Activated naive CD4-positive, alpha-beta T cell treated with anti-CD3 and anti-CD28 coated beads, Interleukin-2, amount 50 U/mL, for 24 hours (primary cell): ENCODE results near the gene AHSG.

ENCODE experiments used
- H3K27ac Mint-ChIP-seq: one replicate; pipeline ENCODE4 v1.8.0; 2021; ENCODE audit warnings: mild to moderate bottlenecking, mixed read lengths
- H3K27me3 Mint-ChIP-seq: one replicate; pipeline ENCODE4 v1.8.0; 2021; ENCODE audit warnings: mixed read lengths
- H3K36me3 Mint-ChIP-seq: one replicate; pipeline ENCODE4 v1.8.0; 2021; ENCODE audit warnings: mixed read lengths
- H3K4me1 Mint-ChIP-seq: one replicate; pipeline ENCODE4 v1.8.0; 2021; ENCODE audit warnings: mixed read lengths
- H3K4me3 Mint-ChIP-seq: one replicate; pipeline ENCODE4 v1.8.0; 2021; ENCODE audit warnings: mild to moderate bottlenecking, mixed read lengths
- H3K9me3 Mint-ChIP-seq: one replicate; pipeline ENCODE4 v1.8.0; 2021; ENCODE audit warnings: mixed read lengths

The AHSG gene

GRCh38 chr3:186640473-186640818 is 27.6 kb downstream of the AHSG start:
- Mint-ChIP-seq H3K9me3 (no peaks in the 10 kb centered on the region), H3K36me3 (no peaks in the 10 kb centered on the region), H3K27me3 (peaks cover 4% of the 10 kb centered on the region), H3K27ac (no peak overlapping the region), H3K4me1 (no peaks in the 10 kb centered on the region), H3K4me3 (no peak overlapping the region)

- H3K9me3 Mint-ChIP-seq = no peaks in the 10 kb centered on the region
- H3K4me3 Mint-ChIP-seq = no peak overlapping the region
- no peaks in the 10 kb centered on the region for H3K36me3 Mint-ChIP-seq
- H3K4me1 Mint-ChIP-seq = no peaks in the 10 kb centered on the region
- H3K27ac Mint-ChIP-seq = no peak overlapping the region
- H3K27me3 Mint-ChIP-seq = peaks cover 4% of the 10 kb centered on the region
These were observed 28.1 kb downstream of the AHSG start for GRCh38 chr3:186640929-186641328.

- Mint-ChIP-seq H3K27me3 (no peaks in the 10 kb centered on the region), H3K9me3 (no peaks in the 10 kb centered on the region), H3K4me1 (no peaks in the 10 kb centered on the region), H3K36me3 (no peaks in the 10 kb centered on the region), H3K4me3 (no peak overlapping the region), H3K27ac (no peak overlapping the region)
These were observed 29.2 kb downstream of the AHSG start for GRCh38 chr3:186642014-186642413.

GRCh38 chr3:186643493-186643892 is 30.6 kb downstream of the AHSG start:
- H3K4me3 Mint-ChIP-seq = no peak overlapping the region
- no peaks in the 10 kb centered on the region for H3K27me3 Mint-ChIP-seq
- no peaks in the 10 kb centered on the region for H3K36me3 Mint-ChIP-seq
- no peaks in the 10 kb centered on the region for H3K9me3 Mint-ChIP-seq
- no peaks in the 10 kb centered on the region for H3K4me1 Mint-ChIP-seq
- H3K27ac Mint-ChIP-seq = no peak overlapping the region

- no peaks in the 10 kb centered on the region for H3K9me3 Mint-ChIP-seq
- no peaks in the 10 kb centered on the region for H3K4me1 Mint-ChIP-seq
- no peak overlapping the region for H3K27ac Mint-ChIP-seq
- no peaks in the 10 kb centered on the region for H3K36me3 Mint-ChIP-seq
- H3K27me3 Mint-ChIP-seq = no peaks in the 10 kb centered on the region
- no peak overlapping the region for H3K4me3 Mint-ChIP-seq
These were observed 31.8 kb downstream of the AHSG start for GRCh38 chr3:186644683-186645082.

GRCh38 chr3:186646106-186646505 is 33.2 kb downstream of the AHSG start:
- H3K4me1 Mint-ChIP-seq = no peaks in the 10 kb centered on the region
- no peak overlapping the region for H3K27ac Mint-ChIP-seq
- H3K36me3 Mint-ChIP-seq = no peaks in the 10 kb centered on the region
- H3K9me3 Mint-ChIP-seq = no peaks in the 10 kb centered on the region
- H3K4me3 Mint-ChIP-seq = no peak overlapping the region
- no peaks in the 10 kb centered on the region for H3K27me3 Mint-ChIP-seq

GRCh38 chr3:186646841-186647240 is 34.0 kb downstream of the AHSG start:
- no peaks in the 10 kb centered on the region for H3K36me3 Mint-ChIP-seq
- no peaks in the 10 kb centered on the region for H3K4me1 Mint-ChIP-seq
- H3K27me3 Mint-ChIP-seq = no peaks in the 10 kb centered on the region
- no peaks in the 10 kb centered on the region for H3K9me3 Mint-ChIP-seq
- no peak overlapping the region for H3K4me3 Mint-ChIP-seq
- no peak overlapping the region for H3K27ac Mint-ChIP-seq

GRCh38 chr3:186648851-186649250 is 36.0 kb downstream of the AHSG start:
- Mint-ChIP-seq H3K9me3 (no peaks in the 10 kb centered on the region), H3K27ac (no peak overlapping the region), H3K27me3 (no peaks in the 10 kb centered on the region), H3K4me3 (no peak overlapping the region), H3K36me3 (no peaks in the 10 kb centered on the region), H3K4me1 (no peaks in the 10 kb centered on the region)

- Mint-ChIP-seq H3K36me3 (no peaks in the 10 kb centered on the region), H3K4me1 (no peaks in the 10 kb centered on the region), H3K4me3 (no peak overlapping the region), H3K27ac (no peak overlapping the region), H3K9me3 (no peaks in the 10 kb centered on the region), H3K27me3 (no peaks in the 10 kb centered on the region)
These were observed 38.9 kb downstream of the AHSG start for GRCh38 chr3:186651678-186652215.

GRCh38 chr3:186653080-186653707 is 40.3 kb downstream of the AHSG start:
- Mint-ChIP-seq H3K9me3 (no peaks in the 10 kb centered on the region), H3K4me1 (no peaks in the 10 kb centered on the region), H3K27ac (no peak overlapping the region), H3K27me3 (peaks cover 2% of the 10 kb centered on the region), H3K36me3 (no peaks in the 10 kb centered on the region), H3K4me3 (no peak overlapping the region)

GRCh38 chr3:186653984-186654383 is 41.1 kb downstream of the AHSG start:
- H3K27ac Mint-ChIP-seq = no peak overlapping the region
- no peaks in the 10 kb centered on the region for H3K4me1 Mint-ChIP-seq

GRCh38 chr3:186663361-186664118 is 50.7 kb downstream of the AHSG start:
- H3K9me3 Mint-ChIP-seq = no peaks in the 10 kb centered on the region
- H3K4me3 Mint-ChIP-seq = no peak overlapping the region
- peaks cover 1% of the 10 kb centered on the region for H3K27me3 Mint-ChIP-seq
- no peaks in the 10 kb centered on the region for H3K36me3 Mint-ChIP-seq
- no peak overlapping the region for H3K27ac Mint-ChIP-seq
- peaks cover 5% of the 10 kb centered on the region for H3K4me1 Mint-ChIP-seq

More at GRCh38 chr3:186653984-186654383, 41.1 kb downstream of the AHSG start:
- H3K4me3 Mint-ChIP-seq = no peak overlapping the region
- H3K27me3 Mint-ChIP-seq = peaks cover 2% of the 10 kb centered on the region
- H3K9me3 Mint-ChIP-seq = no peaks in the 10 kb centered on the region
- no peaks in the 10 kb centered on the region for H3K36me3 Mint-ChIP-seq

- H3K36me3 Mint-ChIP-seq = no peaks in the 10 kb centered on the region
- H3K9me3 Mint-ChIP-seq = no peaks in the 10 kb centered on the region
- no peak overlapping the region for H3K4me3 Mint-ChIP-seq
- H3K27ac Mint-ChIP-seq = no peak overlapping the region
- peaks cover 1% of the 10 kb centered on the region for H3K27me3 Mint-ChIP-seq
- peaks cover 6% of the 10 kb centered on the region for H3K4me1 Mint-ChIP-seq
These were observed 51.2 kb downstream of the AHSG start for GRCh38 chr3:186664119-186664495.

GRCh38 chr3:186664506-186664905 is 51.6 kb downstream of the AHSG start:
- H3K27me3 Mint-ChIP-seq = peaks cover 1% of the 10 kb centered on the region
- peaks cover 10% of the 10 kb centered on the region for H3K4me1 Mint-ChIP-seq
- H3K9me3 Mint-ChIP-seq = no peaks in the 10 kb centered on the region
- H3K36me3 Mint-ChIP-seq = no peaks in the 10 kb centered on the region
- no peak overlapping the region for H3K4me3 Mint-ChIP-seq
- H3K27ac Mint-ChIP-seq = no peak overlapping the region

- Mint-ChIP-seq H3K4me1 (peaks cover 17% of the 10 kb centered on the region), H3K9me3 (no peaks in the 10 kb centered on the region), H3K27me3 (peaks cover 1% of the 10 kb centered on the region), H3K4me3 (no peak within 1 kb of the TSS), H3K36me3 (no peaks in the 10 kb centered on the region), H3K27ac (no peak within 1 kb of the TSS)
These were observed 52.8 kb downstream of the AHSG start, which contains the start of gene HRG for GRCh38 chr3:186665625-186666188. Gene HRG (plus strand): TSS chr3:186666014. CDS start chr3:186666032, 18 bp downstream.

GRCh38 chr3:186668426-186668825 is 55.6 kb downstream of the AHSG start:
- H3K4me1 Mint-ChIP-seq = peaks cover 17% of the 10 kb centered on the region
- H3K27ac Mint-ChIP-seq = no peak overlapping the region
- H3K9me3 Mint-ChIP-seq = no peaks in the 10 kb centered on the region
- no peak overlapping the region for H3K4me3 Mint-ChIP-seq
- no peaks in the 10 kb centered on the region for H3K36me3 Mint-ChIP-seq
- peaks cover 4% of the 10 kb centered on the region for H3K27me3 Mint-ChIP-seq
